ENCODE data around the gene ADCY3. TPM values are rescaled to one million over a fixed set of nuclear protein-coding genes. Genes with fewer than 3 reads are reported as not detected.

The ADCY3 gene
- total and polyA plus RNA-seq, 12 donors: 5.3 to 50.8 (median 13.1) TPM

GRCh38 chr2:24910245-24910644 lies 9.8 kb downstream of the ADCY3 start:
- intact Hi-C loops (cut with DNase I): loop anchor here in 2 of 10 donors (10.0 kb wide), 1 partner anchor 55 kb away; no protein-coding TSS in a partner anchor
- H3K9me3 ChIP-seq: peaks cover 0 to 9% (median 0%) of the 10 kb centered on the region in 11 donors
- WGBS, 2 donors: 98% methylated on average over 3 of the region's 3 CpGs
- no peaks in the 10 kb centered on the region for H3K36me3 ChIP-seq
- ATAC-seq: no peak
- H3K27ac ChIP-seq: no peak overlapping the region
- DNase-seq: no peak
- no peaks in the 10 kb centered on the region for H3K27me3 ChIP-seq
- H3K4me3 ChIP-seq: no peak overlapping the region
- H3K4me1 ChIP-seq: peaks cover 0 to 8% (median 0%) of the 10 kb centered on the region in 9 donors
- TF ChIP-seq, protein P1, sequence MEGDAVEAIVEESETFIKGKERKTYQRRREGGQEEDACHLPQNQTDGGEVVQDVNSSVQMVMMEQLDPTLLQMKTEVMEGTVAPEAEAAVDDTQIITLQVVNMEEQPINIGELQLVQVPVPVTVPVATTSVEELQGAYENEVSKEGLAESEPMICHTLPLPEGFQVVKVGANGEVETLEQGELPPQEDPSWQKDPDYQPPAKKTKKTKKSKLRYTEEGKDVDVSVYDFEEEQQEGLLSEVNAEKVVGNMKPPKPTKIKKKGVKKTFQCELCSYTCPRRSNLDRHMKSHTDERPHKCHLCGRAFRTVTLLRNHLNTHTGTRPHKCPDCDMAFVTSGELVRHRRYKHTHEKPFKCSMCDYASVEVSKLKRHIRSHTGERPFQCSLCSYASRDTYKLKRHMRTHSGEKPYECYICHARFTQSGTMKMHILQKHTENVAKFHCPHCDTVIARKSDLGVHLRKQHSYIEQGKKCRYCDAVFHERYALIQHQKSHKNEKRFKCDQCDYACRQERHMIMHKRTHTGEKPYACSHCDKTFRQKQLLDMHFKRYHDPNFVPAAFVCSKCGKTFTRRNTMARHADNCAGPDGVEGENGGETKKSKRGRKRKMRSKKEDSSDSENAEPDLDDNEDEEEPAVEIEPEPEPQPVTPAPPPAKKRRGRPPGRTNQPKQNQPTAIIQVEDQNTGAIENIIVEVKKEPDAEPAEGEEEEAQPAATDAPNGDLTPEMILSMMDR (IDR thresholded peaks at IDR 0.05): no peak

DNA sequence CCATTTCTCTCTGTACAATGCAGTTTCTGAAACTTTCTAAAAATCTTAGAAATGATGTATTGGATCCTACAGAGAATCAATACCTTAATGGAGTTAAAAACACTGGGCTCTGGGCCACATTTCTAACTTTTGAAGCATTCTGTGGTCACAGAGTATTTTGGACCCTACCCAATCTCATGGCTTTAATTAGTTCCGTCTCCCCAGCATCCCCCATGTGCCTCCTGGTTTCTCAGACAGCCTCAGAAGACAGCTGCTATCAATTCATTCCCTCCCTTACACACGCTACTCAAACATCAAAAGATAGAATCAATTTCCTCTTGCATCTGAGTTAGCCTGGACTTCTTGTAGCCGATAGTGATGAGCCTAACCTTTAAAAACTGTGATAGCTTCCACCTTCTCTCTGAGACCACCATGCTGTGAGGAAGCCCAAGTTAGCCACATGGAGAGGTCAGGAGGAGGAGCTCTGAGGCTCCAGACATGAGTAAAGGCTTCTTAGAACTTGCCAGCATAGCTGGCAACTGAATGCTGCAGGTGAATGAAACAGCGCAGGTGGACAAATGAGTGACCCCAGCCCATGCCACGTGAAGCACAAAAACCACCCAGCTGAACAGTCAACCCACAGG lies 10.4 kb downstream of the ADCY3 start:
- peaks cover 0 to 9% (median 0%) of the 10 kb centered on the region in 11 donors for H3K9me3 ChIP-seq
- 84 to 87% methylated on average over 5 of the region's 5 CpGs for WGBS, 2 donors
- DNase-seq (no peak), ATAC-seq (no peak)
- intact Hi-C loops (cut with DNase I): loop anchor here in 2 of 10 donors (10.0 kb wide), 1 partner anchor 55 kb away; no protein-coding TSS in a partner anchor
- H3K27me3 ChIP-seq: no peaks in the 10 kb centered on the region
- H3K27ac ChIP-seq: no peak overlapping the region
- H3K4me3 ChIP-seq: no peak overlapping the region
- TF ChIP-seq, protein P1 (IDR thresholded peaks at IDR 0.05): no peak
- H3K36me3 ChIP-seq: no peaks in the 10 kb centered on the region
- H3K4me1 ChIP-seq: peaks cover 0 to 8% (median 0%) of the 10 kb centered on the region in 9 donors

DNA sequence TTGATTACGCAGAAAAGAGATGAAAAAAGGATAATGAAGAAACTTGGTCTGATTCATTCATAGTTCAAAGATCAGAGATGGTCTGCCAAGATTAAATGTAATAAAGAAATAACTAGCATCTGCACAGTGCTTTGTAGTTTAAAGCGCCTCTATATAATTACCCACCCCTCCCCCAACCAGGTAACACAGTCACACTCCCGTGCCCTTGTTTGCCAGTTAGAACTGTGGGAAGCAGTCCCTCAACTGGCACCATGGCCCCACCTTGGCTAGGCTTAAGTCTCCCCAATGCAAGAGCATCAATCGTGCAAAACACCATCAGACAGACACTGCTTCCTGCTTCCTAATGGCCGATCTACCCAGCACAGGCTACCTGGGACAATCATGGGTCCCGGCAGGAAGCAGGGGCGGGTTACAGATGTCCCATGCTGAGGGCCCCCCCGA lies 11.6 kb downstream of the ADCY3 start:
- no peak overlapping the region for H3K27ac ChIP-seq
- H3K4me3 ChIP-seq: no peak overlapping the region
- intact Hi-C loops (cut with DNase I): no loop called here
- DNase-seq: no peak
- whole genome bisulfite sequencing, 2 donors: 82 to 89% methylated on average over 8 of the region's 8 CpGs
- peaks cover 0 to 3% (median 0%) of the 10 kb centered on the region in 9 donors for H3K4me1 ChIP-seq
- peaks cover 0 to 1% (median 0%) of the 10 kb centered on the region in 9 donors for H3K36me3 ChIP-seq
- peaks cover 0 to 9% (median 0%) of the 10 kb centered on the region in 11 donors for H3K9me3 ChIP-seq
- no peaks in the 10 kb centered on the region for H3K27me3 ChIP-seq
- TF ChIP-seq, protein P1 (IDR thresholded peaks at IDR 0.05): no peak
- ATAC-seq: no peak

DNA sequence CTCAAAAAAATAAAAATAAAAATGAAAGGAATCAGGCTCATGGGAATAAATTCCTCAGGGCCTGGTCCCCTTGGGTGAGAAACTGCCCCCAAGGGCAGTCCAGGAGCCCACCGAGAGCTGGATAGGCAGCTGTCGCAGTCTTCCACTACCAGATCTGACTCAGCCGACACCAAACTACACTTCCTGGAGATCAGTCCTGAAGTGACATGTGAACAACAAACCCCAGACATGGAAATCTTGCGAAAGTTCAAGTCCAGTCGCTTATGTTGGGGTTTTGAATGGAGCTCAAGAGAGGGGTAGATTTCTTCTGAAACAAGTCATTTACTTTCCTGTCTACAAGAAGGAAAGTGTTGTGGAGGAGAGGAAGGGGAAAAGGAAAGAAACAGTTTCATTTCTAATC lies 12.9 kb downstream of the ADCY3 start:
- TF ChIP-seq, protein P1 (IDR thresholded peaks at IDR 0.05): no peak
- H3K9me3 ChIP-seq: peaks cover 0 to 9% (median 0%) of the 10 kb centered on the region in 11 donors
- intact Hi-C loops (cut with DNase I): no loop called here
- H3K4me1 ChIP-seq: peaks cover 0 to 3% (median 0%) of the 10 kb centered on the region in 9 donors
- WGBS, 2 donors: 81 to 85% methylated on average over 5 of the region's 5 CpGs
- H3K27ac ChIP-seq: no peak overlapping the region
- H3K27me3 ChIP-seq: no peaks in the 10 kb centered on the region
- no peak for DNase-seq
- H3K4me3 ChIP-seq: no peak overlapping the region
- peak in 2 of 8 donors; percentile 11 to 35 for ATAC-seq
- H3K36me3 ChIP-seq: peaks cover 0 to 13% (median 0%) of the 10 kb centered on the region in 9 donors

All from heart right ventricle (tissue), 16 donors.